C1 segment of cervical spinal cord (tissue), 14 donors: ENCODE results near the gene OR5AK2.
"Not testable (repeated sequence)": the region's sequence is repeated elsewhere in the genome, so short reads cannot be mapped to it uniquely, and the experiment has no call there.

Experiments
- DNase-seq, 14 donors: peaks; one replicate each; lab custom pipeline; 2025; lab: John Stamatoyannopoulos, UW

Gene OR5AK2, protein sequence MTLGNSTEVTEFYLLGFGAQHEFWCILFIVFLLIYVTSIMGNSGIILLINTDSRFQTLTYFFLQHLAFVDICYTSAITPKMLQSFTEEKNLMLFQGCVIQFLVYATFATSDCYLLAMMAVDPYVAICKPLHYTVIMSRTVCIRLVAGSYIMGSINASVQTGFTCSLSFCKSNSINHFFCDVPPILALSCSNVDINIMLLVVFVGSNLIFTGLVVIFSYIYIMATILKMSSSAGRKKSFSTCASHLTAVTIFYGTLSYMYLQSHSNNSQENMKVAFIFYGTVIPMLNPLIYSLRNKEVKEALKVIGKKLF

DNA sequence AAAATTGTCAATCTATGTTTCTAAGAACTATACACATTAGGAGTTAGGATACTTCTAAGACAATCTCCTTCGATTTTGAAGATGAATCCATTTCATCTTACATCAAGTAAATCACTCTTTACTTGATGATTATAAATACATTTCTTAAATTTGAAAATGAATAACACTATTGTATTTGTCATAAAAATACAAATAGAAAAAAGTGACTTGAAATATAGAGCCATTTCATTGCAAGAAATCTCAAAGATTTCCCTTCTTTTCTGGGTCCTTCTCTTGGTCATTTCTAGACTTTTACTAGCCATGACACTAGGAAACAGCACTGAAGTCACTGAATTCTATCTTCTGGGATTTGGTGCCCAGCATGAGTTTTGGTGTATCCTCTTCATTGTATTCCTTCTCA, at the start of gene OR5AK2:
TSS of gene OR5AK2 (plus strand) at position 301 of the 400 bp plus-strand sequence. CDS start at position 301, 0 bp downstream.
- DNase-seq: no peak

DNA sequence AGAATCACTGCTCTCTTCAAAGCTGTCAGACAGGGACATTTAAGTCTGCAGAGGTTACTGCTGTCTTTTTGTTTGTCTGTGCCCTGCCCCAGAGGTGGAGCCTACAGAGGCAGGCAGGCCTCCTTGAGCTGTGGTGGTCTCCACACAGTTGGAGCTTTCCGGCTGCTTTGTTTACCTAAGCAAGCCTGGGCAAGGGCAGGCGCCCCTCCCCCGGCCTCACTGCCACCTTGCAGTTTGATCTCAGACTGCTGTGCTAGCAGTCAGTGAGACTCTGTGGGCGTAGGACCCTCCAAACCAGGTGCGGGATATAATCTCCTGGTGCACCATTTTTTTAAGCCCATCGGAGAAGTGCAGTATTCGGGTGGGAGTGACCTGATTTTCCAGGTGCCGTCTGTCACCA, 43.2 kb upstream of the OR5AK2 start:
- not testable (repeated sequence) for DNase-seq

DNA sequence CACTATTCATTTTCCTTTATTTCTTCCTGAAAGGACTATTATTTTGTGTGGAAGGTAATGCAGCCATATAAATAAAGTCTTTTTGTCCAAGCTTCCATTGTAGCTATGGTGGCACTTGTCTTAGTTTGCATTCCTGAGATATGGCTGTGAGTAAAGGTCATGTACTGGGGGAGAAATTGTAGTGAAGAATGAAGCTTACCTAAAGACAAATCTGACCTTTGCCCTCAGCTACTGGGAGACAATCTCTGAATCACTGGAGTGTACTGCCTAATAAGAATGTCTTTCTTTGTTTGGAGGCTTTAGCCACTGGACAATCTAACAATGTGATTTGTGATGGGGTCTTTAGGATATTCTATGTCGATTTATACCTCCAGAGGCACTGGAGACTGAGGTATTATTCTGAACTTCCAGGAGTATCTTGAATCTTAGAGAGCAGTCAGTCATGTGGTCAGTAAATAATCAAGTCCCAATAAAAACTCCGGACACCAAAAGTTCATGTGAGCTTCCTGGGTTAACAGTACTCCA, 39.7 kb upstream of the OR5AK2 start:
- no peak for DNase-seq

DNA sequence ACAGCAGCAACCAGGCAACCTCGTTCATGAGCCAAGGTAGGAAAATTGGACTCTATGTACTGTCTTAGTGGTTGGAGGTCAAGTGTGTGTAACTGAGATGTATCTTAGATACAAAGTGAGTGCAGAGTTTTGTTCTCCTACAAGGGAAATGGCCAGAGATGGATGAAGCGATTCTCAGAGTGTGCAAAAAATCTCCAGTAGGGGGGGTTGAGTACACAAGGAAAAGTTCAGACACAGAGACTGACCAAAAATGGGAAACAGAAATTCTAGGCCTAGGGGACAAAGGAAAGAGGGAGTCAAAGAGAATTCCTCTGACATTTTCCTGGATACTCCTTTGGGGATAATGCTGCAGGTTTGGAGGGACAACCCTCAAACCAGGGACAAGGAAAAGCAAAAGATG, 38.2 kb upstream of the OR5AK2 start:
- no peak for DNase-seq

DNA sequence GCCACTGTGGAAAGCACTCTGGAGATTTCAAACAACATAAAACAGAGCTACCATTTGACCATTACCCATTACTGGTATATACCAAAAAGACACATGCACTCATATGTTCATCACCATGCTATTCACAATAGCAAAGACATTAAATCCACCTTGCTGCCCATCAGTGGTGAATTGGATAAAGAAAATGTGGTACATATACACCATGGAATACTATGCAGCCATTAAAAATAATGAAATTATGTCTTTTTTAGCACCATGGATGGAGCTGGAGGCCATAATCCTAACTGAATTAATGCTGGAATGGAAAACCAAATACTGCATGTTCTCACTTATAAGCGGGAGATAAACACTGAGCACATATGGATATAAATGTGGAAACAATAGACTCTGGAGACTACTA, 34.8 kb upstream of the OR5AK2 start:
- DNase-seq: not testable (repeated sequence)

DNA sequence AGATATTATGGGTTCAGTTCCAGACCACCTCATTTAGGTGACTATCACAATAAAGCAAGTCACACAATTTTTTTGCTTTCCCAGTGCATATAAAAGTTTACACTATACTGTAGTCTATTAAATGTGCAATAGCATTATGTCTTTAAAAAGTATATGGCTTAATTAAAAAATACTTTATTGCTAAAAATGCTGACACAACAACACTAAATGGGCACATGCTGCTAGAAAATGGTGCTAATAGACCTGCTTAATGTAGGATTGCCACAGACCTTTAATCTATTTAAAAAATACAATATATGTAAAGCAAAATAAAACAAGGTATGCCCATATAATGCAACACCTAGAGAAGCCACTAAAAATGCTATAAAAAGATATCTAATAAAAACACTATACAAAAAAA, 27.1 kb upstream of the OR5AK2 start:
- no peak for DNase-seq

DNA sequence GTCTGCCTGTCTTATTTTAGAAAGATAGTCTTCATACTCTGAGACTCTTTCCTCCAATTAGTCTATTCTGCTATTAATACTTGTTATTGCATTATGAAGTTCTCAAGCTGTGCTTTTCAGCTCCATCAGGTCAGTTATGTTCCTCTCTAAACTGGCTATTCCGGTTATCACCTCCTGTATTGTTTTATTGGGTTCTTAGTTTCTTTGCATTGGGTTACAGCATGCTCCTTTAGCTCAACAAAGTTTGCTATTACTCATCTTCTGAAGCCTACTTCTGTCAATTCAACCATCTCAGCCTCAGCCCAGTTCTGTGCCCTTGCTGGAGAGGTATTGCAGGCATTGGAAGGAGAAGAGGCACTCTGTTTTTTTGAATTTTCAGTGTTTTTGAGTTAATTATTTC, 21.0 kb upstream of the OR5AK2 start:
- DNase-seq: no peak

DNA sequence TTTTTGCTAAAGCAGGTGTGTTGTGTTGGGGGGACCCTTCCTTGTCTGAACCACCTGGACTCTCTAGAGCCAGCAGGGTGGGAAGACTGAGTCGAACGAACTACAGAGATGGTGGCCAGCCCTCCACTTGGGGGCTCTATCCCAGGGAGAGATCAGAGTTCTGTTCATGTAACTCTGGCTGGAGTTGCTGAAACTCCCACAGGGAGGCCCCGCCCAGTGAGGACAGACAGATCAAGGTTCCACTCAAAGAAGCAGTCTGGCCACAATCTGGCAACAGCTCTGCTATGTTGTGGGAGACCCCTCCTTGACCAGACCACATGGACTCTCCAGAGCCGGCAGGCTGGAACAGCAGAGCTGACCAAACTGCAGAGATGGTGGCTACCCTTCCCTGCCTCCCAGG, 20.2 kb upstream of the OR5AK2 start:
- no peak for DNase-seq

DNA sequence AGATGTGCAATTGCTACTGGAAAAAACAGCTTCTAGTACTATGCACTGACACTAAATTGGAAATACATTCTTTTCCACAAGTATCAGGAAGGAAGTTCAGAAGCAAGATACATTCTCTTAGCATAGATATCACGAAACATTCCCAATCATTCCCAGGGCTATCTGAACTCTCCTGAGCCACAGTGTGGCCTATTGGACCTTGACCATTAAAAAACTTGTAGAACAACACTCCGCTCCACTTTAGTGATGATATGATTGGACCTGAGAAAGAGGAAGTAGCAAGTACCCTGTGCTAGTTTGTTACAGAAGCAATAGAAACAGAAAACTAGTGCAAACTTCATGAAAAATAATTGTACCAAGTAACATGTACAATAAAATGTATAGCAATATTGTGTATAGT, 11.4 kb upstream of the OR5AK2 start:
- DNase-seq: no peak

DNA sequence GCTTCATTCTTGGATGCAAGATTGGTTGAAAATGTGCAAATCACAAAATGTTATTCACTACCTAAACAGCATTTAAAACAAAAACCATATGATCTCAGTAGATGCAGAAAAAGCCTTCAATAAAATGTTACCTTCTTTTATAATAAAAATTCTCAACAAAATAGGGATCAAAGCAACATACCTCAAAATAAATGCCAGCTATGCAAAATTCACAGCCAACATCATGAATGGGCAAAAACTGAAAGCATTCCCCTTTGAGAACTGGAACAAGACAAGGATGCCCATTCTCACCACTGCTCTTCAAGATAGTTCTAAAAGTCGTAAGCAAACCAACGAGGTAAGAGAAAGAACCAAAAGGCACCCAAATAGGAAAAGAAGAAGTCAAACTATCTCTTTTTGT, 2.0 kb downstream of the OR5AK2 start:
- DNase-seq: no peak

DNA sequence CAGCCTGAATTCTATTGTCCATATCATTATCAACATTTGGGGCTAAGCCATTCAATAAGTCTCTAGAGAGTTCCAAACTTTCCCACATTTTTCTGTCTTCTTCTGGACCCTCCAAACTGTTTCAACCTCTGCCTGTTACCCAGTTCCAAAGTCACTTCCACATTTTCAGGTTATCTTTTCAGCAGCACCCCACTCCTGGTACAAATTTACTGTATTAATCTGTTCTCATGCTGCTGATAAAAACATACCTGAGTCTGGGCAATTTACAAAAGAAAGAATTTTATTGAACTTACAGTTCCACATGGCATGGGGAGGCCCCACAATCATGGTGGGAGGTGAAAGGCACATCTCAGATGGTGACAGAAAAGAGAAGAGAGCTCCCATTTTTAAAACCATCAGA, 5.8 kb downstream of the OR5AK2 start:
- DNase-seq: no peak

DNA sequence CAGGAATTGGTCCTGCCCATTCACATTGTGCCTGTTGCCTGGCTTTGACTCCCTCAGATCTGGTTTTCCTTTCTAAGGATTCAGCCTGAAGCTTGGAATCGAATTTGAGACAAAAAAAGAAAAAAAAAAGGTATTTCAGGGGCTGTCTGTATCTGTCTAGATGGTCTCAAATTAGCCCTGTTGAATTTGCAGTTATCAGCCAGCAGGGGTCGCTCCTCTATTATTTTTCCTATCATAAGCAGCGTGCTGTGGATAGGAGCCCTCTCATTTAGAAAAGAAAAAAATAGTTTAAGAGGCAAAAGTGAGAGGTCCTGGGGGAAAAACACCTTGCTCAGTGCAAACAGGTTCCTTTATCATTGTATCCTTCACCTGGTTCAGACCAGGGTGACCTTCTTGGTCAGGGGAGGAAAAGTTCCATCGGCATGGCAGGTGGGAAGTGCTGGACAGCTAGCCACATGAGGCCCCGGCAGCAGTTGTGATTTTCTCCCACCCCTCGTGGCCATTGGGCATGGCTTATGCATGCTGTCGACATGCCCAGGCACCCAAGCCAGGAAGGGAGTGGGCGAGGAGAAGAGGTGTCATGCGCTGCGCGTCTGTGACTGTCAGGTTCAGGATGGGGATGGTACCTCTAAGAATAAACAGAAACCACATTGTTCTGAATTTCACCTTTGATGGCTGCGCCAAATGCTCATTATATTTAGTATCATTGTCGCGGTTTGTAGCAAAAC, 13.1 kb downstream of the OR5AK2 start:
- DNase-seq: no peak

DNA sequence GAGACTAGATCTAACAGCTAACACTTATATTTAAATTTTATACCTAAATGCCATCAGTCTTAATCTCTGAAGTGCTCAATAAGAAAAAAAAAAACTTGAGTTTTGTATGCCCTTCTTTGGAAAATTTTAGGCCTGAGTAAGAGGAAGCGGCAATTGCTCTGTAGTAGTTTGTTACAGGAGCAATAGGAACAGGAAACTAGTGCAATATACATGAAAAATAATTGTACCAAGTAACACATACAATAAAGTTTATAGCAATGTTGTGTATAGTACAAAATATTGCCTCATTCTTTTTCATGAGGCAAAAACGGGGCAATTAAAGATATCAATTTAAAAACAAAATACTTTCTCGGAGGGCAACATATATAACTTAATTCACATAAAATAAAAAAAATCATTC, 19.7 kb downstream of the OR5AK2 start:
- DNase-seq: no peak

DNA sequence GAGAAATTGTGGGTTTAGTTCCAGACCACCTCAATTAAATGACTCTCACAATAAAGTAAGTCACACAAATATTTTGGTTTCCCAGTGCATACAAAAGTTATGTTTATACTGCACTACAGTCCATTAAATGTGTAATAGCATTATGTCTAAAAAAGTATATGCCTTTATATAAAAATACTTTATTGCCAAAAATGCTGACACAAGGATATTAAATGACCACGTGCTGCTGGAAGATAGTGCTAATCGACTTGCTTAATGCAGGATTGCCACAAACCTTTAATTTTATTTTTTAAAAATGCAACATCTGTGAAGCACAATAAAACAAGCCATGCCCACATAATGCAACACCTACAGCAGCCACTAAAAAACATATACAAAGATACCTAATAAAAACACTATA, 27.0 kb downstream of the OR5AK2 start:
- no peak for DNase-seq

DNA sequence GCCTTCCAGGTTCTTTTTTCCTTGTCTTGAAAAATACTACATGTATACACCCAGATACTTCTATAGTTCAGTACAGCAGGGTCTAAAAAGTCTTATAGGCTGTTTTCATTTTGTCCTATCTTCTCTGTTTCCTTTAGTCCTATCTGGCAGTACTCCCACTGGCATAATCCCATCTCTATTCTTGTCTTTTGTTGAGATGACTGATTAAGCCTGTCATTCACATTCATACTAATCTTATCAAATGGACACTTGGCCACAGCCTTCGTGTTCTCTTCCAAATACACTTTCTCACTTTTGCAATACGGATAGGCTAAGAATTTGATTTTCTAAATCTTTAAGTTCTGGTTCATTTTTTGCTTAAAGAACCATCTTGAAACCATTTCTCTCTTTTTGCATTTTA, 42.8 kb downstream of the OR5AK2 start:
- no peak for DNase-seq
